ENCODE data around the gene IMPG1.

IMPG1 gene

DNA sequence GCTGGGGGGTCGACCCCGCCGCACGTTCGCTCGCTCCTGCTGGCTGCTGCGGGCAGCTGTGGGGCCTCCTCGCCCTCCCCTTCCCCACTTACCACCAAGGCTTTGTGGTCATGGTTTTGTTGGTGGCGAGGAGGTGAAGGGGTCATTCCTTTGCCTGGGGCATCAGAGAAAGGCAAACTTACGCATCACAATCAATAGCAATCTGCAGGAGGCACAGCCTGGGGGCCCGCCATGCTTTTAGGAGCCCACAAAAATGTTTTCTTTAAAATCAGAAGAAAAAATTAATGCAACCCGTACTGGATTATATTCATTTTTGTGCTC is 137.0 kb downstream of the IMPG1 start:
- TF ChIP-seq, protein P1, sequence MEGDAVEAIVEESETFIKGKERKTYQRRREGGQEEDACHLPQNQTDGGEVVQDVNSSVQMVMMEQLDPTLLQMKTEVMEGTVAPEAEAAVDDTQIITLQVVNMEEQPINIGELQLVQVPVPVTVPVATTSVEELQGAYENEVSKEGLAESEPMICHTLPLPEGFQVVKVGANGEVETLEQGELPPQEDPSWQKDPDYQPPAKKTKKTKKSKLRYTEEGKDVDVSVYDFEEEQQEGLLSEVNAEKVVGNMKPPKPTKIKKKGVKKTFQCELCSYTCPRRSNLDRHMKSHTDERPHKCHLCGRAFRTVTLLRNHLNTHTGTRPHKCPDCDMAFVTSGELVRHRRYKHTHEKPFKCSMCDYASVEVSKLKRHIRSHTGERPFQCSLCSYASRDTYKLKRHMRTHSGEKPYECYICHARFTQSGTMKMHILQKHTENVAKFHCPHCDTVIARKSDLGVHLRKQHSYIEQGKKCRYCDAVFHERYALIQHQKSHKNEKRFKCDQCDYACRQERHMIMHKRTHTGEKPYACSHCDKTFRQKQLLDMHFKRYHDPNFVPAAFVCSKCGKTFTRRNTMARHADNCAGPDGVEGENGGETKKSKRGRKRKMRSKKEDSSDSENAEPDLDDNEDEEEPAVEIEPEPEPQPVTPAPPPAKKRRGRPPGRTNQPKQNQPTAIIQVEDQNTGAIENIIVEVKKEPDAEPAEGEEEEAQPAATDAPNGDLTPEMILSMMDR (IDR thresholded peaks at IDR 0.05) = no peak

DNA sequence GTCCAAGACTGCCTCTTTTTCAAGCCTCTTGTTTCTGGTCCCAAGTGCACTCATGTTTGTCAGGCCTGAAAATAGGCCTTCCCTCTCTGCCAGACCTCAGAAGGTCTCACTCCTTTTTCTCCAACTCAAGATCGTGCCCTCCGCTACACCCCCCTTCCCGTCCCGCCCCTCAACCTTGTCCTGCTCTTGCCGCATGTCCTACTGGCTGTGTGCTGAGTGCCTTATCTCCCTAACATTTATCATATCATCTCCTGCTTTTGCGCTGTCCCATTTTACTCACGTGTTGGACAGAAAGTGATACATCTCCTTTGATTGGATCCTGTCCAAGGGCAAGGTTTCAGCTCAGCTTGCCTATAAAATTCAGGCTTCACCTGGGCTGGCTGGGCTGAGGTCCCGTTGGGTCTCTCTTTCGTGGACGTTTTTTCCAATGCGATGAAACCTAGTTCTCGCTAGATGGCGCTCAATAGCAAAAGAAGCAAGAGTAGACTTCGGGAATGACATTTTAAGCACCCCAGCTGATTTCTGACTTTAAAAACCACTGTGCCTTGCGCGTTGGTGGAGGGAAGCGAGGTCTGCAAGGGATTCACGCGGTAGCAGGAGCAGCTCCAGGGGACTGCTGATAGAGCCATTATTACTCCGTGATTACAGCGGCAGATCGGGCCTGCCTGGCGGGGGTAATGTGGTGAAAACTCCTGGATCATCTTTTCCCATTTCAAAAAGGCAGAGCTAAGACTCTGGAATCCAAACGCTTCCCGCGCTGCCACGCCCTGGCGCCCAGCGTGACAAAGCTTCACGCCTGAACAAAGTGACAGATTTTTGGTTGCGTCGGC is 137.6 kb downstream of the IMPG1 start:
- TF ChIP-seq, protein P1 (IDR thresholded peaks at IDR 0.05) = peak; percentile 73

DNA sequence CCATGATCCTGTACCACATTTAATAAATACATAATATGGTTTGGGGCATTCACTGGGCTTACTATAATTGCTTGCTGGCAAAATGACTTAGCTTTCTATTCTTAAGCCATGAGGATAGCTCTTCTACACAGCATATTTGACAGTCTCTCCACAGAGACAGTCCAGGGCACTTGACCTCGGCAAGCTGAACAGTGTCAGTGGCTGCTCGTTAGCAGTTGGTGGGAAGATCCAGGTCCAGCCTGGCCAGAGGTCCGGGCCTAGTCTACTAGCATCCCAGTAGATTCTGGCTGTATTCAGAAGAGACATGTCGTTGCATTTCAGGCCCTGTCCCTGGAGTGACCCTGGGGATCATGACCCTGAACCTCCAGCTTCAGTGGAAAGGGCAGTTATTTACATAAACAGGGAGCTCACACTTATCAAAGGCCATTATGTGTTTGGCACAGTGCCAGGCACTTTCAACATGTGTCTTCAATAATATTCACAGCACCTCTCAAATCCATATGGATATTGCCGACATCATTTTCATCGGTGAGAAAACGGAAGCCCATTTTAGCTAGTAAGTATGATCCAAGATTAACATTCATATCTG is 139.0 kb downstream of the IMPG1 start:
- TF ChIP-seq, protein P1 (IDR thresholded peaks at IDR 0.05) = no peak

DNA sequence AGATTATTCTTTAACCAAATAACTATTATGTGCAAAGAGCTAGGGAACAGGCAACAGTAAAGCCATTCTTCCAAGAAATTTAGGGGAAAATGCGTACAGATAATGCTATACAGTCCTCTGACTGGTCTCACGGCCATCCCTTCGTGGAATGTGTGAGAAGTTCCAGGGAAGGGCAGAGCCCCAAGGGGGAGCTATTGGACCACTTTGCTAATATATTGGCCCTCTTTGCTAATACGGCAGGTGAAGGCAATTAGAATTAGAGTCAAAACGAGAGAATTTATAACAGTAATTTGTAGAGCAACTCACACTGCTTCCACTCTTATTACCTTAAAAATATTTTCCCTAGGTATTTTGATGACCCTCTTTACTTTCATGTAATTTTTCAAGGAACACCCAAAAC is 140.4 kb downstream of the IMPG1 start:
- TF ChIP-seq, protein P1 (IDR thresholded peaks at IDR 0.05) = peak; percentile 50

DNA sequence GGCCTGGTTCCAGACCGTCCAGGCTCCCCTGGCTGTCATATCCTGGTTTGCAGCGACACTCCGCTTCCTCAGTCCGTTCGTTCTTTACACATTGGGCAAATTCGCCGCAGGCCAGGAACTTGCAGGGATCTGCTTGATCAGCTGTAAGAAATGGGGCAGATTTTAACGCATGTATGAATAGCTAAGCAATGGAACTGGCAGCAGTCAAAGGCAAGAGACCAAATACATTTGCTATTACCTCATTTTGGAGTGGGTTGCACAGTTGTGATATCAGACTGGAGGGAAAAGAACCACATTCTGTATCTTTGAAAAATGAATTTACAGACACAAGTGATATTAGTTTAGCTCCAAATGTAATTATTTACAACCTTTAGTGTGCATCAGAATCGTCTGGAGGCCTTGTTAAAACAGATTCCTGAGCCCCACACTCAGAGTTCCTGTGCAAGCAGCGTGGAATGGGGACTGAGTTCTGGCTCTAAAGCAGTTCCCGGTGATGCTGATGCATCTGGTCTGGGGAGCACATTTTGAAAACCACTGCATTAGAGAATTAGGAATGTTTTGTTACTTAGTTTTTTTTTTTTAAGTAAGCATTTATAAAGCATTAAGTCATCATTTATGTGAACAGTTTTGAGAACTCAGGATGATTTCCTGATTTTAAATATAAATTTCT is 141.3 kb downstream of the IMPG1 start:
- TF ChIP-seq, protein P1 (IDR thresholded peaks at IDR 0.05) = no peak

DNA sequence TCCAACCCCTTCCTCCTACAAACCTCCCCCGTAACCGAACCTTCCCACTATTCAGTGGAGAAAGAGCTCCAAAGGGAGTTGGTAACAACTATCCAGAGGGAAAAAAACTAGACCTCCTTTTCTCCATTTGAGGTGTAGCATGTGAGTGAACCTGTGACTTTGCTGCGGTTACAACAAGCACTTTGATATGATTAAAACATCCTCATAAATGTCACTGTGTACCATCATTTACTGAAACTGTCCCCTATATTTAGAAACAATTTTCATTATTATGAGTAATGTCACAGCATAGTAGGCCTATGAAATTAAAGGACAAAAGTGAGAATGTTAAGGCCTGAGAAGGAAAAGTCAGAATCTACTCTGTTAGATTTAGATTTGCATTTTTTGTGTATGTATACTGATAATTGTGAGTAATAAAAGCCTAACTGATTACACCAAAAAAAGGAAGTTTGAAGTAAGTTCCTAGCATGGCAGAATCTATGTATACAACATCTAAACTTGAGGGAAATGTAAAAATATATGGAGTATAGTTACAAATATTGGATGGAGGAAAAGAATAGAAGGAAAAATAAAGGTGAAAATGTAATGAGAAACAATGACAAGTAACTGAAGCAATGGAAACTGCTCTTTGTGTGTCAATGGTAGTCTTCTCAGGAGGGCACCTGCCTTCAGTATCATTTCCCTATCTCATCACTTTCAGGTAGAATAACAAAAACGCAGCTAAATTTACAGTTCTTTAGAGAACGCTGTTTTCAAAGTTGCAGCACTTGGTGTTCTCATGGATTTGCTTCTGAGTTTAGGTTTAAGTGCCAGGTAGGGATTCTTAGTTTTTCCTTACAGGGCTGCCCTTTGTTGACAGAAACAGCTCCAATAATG is 145.9 kb downstream of the IMPG1 start:
- TF ChIP-seq, protein P1 (IDR thresholded peaks at IDR 0.05) = no peak

DNA sequence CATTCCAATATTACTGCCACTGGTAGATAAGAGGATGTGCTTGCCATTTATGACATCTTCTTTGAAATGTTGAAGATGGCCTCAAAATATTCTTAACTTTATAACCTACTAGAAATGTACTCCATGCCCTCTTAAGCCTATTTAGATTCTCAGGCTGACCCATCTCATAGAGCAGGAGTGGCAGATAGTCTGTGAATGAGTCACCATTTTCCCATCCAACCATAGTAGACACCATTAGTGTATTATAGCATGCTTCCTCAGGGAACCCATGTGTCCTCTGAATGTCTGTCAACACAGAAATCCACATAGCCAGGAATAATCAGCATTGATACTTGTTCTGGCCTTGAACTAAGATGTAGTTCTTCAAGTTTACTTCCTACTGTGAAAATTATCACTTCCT is 150.2 kb downstream of the IMPG1 start:
- TF ChIP-seq, protein P1 (IDR thresholded peaks at IDR 0.05) = no peak
